Aorta (tissue), 5 donors: ENCODE results near the gene CRISP2. TPM values are rescaled to one million over a fixed set of nuclear protein-coding genes. Genes with fewer than 3 reads are reported as not detected.
"Not testable (repeated sequence)": the region's sequence is repeated elsewhere in the genome, so short reads cannot be mapped to it uniquely, and the experiment has no call there.

Experiments used
- ATAC-seq: fragments of 200-7000 bp; cut with Tn5 transposase; one replicate; pipeline ENCODE4 v1.9.1; 2022; ENCODE audit warnings: moderate library complexity; ENCODE audit not compliant: low FRiP score
- DNase-seq, 2 donors: peaks; one replicate each; pipeline ENCODE4 v3.0.0-alpha.2; 2020
- H3K27ac ChIP-seq, 2 donors: one replicate each; pipeline ENCODE4 v1.5.1; 2013; ENCODE audit warnings: low read length in 2 of 2, mild to moderate bottlenecking in 2 of 2, moderate library complexity in 2 of 2, control low read depth in 1 of 2, inconsistent platforms in 1 of 2, low read depth in 1 of 2
- H3K27me3 ChIP-seq, 2 donors: one replicate each; pipeline ENCODE4 v1.6.1; 2013; ENCODE audit warnings: control low read depth in 1 of 2, low read length in 1 of 2, mild to moderate bottlenecking in 1 of 2, moderate library complexity in 1 of 2; ENCODE audit not compliant: insufficient read depth in 2 of 2, control insufficient read depth in 1 of 2
- H3K36me3 ChIP-seq, 2 donors: one replicate each; pipeline ENCODE4 v1.6.1; 2013; ENCODE audit warnings: control low read depth in 1 of 2, low read length in 1 of 2, mild to moderate bottlenecking in 1 of 2; ENCODE audit not compliant: insufficient read depth in 2 of 2, control insufficient read depth in 1 of 2
- H3K4me1 ChIP-seq, 2 donors: one replicate each; pipeline ENCODE4 v1.6.1; 2013; ENCODE audit warnings: low read length in 2 of 2, control low read depth in 1 of 2, mild to moderate bottlenecking in 1 of 2, moderate library complexity in 1 of 2; ENCODE audit not compliant: insufficient read depth in 2 of 2, control insufficient read depth in 1 of 2
- H3K4me3 ChIP-seq, 2 donors: one replicate each; pipeline ENCODE4 v1.5.1; 2013; ENCODE audit warnings: low read length in 2 of 2, control low read depth in 1 of 2, mild to moderate bottlenecking in 1 of 2
- H3K9me3 ChIP-seq: one replicate; pipeline ENCODE4 v1.6.1; 2013; ENCODE audit warnings: mild to moderate bottlenecking, low read length; ENCODE audit not compliant: control insufficient read depth
- WGBS, 2 donors: extraction: QIAGEN DNeasy Blood & Tissue Kit; methylation state at CpG; one replicate each; pipeline ENCODE4 v1.1.7; 2013; 5-methylcytosine and 5-hydroxymethylcytosine counted together
- intact Hi-C, 2 donors: fragments of 100-400 bp; cut with DNase I; formaldehyde crosslinking; loops; one replicate each; pipeline versions ENCODE4 v1.14.2 to v1.15.0; 2022
- polyA plus RNA-seq, 2 donors: library from polyadenylated mRNA; stranded (reverse); fragments of 200-250 nt; gene quantifications; one replicate each; pipeline ENCODE4 v1.2.3, GENCODE V29; 2013
- total RNA-seq, 2 donors: library from RNA; stranded (reverse); fragmentation: NEBNext Ultra II Directional; extraction: Animal tissue kit (Norgen Biotek cat#: 25700); gene quantifications; one replicate each; pipeline ENCODE4 v1.2.1, GENCODE V29; 2021
- donor health status: healthy with polysubstance abuse.
- donor health status: Bipolar disorder and iron deficiency.
- donor health status: DM: no; HTN: no; CAD: no.
- donor health status: DM: no; HTN: no; CAD: no.
- donor health status: DM: yes; HTN: yes; CAD: no.

Gene CRISP2
- total and polyA plus RNA-seq, 4 donors: not detected

DNA sequence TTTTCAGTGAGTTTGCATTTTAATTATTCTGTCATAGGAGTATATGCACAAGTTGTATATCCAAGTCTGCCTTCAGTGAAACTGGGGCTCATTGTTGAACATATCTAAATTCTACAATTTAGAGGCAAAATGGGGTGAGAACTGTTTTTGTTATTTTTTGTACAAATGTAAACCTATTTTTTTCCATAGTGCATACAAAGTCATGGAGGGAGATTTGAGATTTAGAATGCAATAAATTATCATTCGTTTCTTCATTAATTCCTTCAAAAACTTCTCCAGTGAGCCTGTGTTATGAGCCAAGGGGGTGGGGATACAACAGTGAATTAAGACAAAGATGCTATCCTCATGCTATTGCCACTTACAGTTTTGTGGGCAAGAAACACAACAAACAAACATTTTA lies 46.9 kb downstream of the CRISP2 start:
- H3K4me1 ChIP-seq: no peaks in the 10 kb centered on the region
- H3K9me3 ChIP-seq: no peaks in the 10 kb centered on the region
- no peaks in the 10 kb centered on the region for H3K27me3 ChIP-seq
- no peaks in the 10 kb centered on the region for H3K36me3 ChIP-seq
- no peak overlapping the region for H3K4me3 ChIP-seq
- WGBS, 2 donors: 61 to 64% methylated on average over 1 of the region's 1 CpG
- H3K27ac ChIP-seq: no peak overlapping the region
- intact Hi-C loops: no loop called here
- DNase-seq (no peak), ATAC-seq (no peak)

DNA sequence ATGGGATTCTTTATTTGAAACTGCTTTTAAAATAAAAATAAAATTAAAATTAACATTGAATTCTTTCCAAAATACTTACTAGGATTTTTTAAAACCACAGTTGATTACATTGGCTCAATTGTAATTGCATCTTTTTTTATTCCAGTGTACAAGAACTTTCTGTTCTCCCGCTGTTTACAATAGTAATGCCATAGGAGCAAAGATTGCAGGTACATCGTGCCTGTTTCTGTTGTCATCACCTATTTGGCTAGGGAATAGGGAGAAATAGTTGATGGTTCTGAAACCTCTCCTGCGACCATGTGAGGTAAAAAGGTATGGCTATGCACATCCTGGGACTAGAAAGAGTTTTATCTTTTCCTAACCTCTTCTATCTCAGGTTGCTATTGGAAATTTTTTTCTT lies 48.5 kb downstream of the CRISP2 start:
- H3K36me3 ChIP-seq: no peaks in the 10 kb centered on the region
- H3K27me3 ChIP-seq: no peaks in the 10 kb centered on the region
- 60 to 71% methylated on average over 3 of the region's 3 CpGs for WGBS, 2 donors
- DNase-seq (no peak), ATAC-seq (no peak)
- H3K4me3 ChIP-seq: no peak overlapping the region
- no peak overlapping the region for H3K27ac ChIP-seq
- intact Hi-C loops: no loop called here
- H3K9me3 ChIP-seq: no peaks in the 10 kb centered on the region
- H3K4me1 ChIP-seq: no peaks in the 10 kb centered on the region

DNA sequence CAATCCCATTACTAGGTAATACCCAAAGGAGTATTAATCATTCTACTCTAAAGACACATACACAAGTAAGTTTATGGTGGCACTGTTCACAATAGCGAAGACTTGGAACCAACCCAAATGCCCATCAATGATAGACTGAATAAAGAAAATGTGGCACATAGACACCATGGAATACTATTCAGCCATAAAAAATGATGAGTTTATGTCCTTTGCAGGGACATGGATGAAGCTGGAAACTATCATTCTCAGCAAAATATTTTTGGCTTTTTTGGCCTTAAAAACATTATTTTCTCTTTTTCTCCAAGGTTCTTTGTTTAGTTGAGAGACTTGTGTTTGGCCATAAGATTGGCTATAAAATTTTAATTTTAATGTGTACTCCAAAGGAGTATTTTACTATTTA lies 49.3 kb downstream of the CRISP2 start:
- H3K36me3 ChIP-seq, H3K27me3 ChIP-seq, intact Hi-C loops, H3K9me3 ChIP-seq, H3K4me1 ChIP-seq, H3K4me3 ChIP-seq, ATAC-seq, H3K27ac ChIP-seq, DNase-seq: not testable (repeated sequence)
- WGBS, 2 donors: 76 to 81% methylated on average over 1 of the region's 1 CpG

DNA sequence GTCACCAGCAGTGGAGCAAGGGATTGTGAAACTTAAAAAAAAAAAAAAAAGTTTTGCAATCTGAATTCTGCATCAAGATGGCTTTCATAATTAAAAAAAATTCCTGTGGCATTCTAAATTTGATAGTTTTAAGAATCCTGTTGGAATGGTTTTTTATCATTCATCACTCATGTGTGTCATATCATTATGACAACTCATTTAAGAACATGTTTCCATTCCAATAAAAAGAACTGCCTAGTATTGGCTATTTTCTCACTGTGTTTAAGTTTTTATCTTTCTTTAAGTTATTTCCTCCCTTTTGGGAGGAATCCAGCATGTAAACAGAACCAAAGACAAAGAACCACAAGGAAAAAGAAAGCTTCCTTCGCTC lies 50.5 kb downstream of the CRISP2 start:
- Histone ChIP-seq H3K27ac (no peak overlapping the region), H3K36me3 (no peaks in the 10 kb centered on the region), H3K4me1 (no peaks in the 10 kb centered on the region), H3K9me3 (no peaks in the 10 kb centered on the region), H3K4me3 (no peak overlapping the region), H3K27me3 (no peaks in the 10 kb centered on the region)
- intact Hi-C loops: no loop called here
- no peak for ATAC-seq
- WGBS, 2 donors: 22 to 35% methylated on average over 1 of the region's 1 CpG
- DNase-seq: no peak

DNA sequence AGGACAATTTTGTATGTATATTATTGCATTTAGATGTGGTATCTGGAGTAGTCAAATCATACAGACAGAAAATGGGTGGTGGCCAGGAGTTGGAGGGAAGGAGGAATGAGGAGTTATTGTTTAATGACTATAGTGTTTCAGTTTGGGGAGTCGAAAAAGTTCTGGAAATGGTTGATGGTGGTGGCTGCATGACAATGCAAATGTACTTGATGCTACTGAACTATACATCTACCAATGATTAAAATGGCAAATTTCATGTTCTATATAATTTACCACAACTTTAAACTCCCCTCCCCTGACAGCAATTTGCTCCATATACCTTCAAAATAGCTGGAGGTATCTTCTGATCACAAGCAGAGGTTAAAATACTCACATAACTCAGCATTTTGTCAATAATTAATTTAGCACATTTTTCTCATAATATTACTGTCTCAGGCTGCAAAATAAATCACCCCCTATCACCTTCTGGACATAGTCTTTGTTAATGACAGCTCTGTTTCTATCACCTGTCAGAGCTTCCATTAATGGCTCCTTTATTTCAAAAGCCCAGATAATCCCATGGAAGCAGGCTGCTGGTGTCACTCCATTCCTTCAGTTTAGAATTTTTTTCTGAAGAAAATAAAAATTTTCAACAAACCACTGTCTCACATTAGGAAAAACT lies 51.0 kb downstream of the CRISP2 start:
- ATAC-seq (no peak), DNase-seq (no peak)
- H3K27ac ChIP-seq: no peak overlapping the region
- H3K4me3 ChIP-seq: no peak overlapping the region
- 88 to 92% methylated on average over 1 of the region's 1 CpG for WGBS, 2 donors
- no peaks in the 10 kb centered on the region for H3K36me3 ChIP-seq
- H3K4me1 ChIP-seq: no peaks in the 10 kb centered on the region
- intact Hi-C loops: no loop called here
- no peaks in the 10 kb centered on the region for H3K27me3 ChIP-seq
- H3K9me3 ChIP-seq: no peaks in the 10 kb centered on the region

DNA sequence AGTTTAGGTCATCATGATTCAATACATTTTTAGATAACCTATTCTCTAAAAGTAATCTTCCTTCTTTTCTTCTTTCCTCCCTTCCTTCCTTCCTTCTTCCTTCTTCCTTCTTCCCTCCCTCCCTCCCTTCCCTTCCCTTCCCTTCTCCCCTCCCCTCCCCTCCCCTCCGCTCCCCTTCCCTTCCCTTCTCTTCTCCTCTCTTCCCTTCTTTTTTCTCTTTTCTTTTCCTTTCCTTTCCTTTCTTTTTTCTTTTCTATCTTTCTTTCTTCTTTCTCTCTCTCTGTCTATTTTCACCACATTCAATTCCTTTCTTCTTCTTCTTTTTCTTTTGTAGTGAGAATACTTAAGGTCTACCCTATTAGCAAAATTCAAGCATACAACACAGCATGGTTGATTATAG lies 59.4 kb downstream of the CRISP2 start:
- H3K9me3 ChIP-seq: no peaks in the 10 kb centered on the region
- no peak for ATAC-seq
- no peak for DNase-seq
- H3K36me3 ChIP-seq: no peaks in the 10 kb centered on the region
- no peak overlapping the region for H3K27ac ChIP-seq
- WGBS, 2 donors: 71 to 93% methylated on average over 1 of the region's 1 CpG
- no peaks in the 10 kb centered on the region for H3K27me3 ChIP-seq
- no peak overlapping the region for H3K4me3 ChIP-seq
- no peaks in the 10 kb centered on the region for H3K4me1 ChIP-seq
- intact Hi-C loops: no loop called here

DNA sequence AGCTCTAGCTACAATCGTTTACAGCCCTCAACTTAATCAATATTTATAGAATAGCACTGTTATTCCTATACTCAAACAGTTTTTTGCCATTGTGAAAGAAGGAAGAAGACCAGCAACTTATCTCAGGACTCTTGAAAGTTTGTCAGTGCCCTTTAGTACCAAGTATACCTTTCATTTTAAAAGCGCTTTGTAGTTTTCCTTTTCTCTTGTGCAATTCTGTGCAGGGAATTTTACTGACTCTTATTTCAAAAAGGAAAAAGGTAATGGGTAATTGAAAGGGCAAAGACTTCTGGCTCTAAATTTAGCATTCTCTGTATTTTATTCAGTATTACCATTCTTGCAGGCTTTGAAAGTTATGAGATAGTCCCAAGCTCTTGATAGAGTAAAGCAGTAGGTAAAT lies 59.9 kb downstream of the CRISP2 start:
- H3K4me1 ChIP-seq: no peaks in the 10 kb centered on the region
- 77 to 79% methylated on average over 2 of the region's 2 CpGs for WGBS, 2 donors
- intact Hi-C loops: no loop called here

DNA sequence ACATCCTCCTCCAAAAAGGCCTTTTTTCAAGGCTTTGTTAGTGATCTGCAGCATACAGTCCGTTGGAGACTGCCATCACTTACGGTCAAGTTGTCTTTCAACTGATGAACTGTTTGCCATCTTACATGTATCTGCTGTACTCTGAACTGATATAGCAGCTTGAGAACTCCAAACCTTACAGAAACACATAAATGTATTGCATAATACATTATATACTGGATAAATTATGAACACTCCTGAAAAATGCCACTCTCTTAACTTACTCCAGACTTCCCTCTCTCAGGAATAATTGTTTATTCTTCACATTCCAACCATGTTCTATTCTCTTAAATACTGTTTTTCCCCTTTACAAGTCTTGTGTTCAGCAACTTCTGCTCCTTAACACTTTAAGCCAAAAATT lies 62.1 kb downstream of the CRISP2 start:
- Histone ChIP-seq H3K9me3 (no peaks in the 10 kb centered on the region), H3K27ac (no peak overlapping the region), H3K36me3 (no peaks in the 10 kb centered on the region), H3K4me3 (no peak overlapping the region), H3K27me3 (no peaks in the 10 kb centered on the region), H3K4me1 (no peaks in the 10 kb centered on the region)
- WGBS, 2 donors: 13 to 21% methylated on average over 2 of the region's 2 CpGs
- DNase-seq (no peak), ATAC-seq (no peak)
- intact Hi-C loops: no loop called here

More for the DNA sequence above, 59.9 kb downstream of the CRISP2 start:
- Histone ChIP-seq H3K27me3 (no peaks in the 10 kb centered on the region), H3K27ac (no peak overlapping the region), H3K36me3 (no peaks in the 10 kb centered on the region), H3K9me3 (no peaks in the 10 kb centered on the region), H3K4me3 (no peak overlapping the region)
- no peak for ATAC-seq
- no peak for DNase-seq

DNA sequence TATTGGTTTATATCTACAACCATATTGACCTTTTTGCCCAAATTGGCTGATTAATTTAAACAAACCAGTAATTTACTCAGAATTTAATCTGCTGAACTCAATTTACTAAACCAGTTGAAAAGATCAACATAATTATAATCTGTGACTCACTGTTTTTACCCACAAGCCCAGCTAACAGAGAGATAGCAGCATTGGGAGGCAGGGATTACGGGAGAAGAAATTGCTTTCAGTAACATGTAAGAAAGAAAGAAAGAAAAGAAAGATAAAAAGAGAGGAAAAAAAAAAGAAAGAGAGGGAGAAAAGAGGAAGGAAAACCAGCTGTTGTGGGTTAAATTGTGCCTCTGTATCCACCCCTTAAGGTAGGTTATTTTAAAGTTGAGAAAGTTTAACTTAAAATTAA lies 63.4 kb downstream of the CRISP2 start:
- Histone ChIP-seq H3K4me3 (no peak overlapping the region), H3K4me1 (no peaks in the 10 kb centered on the region), H3K27me3 (no peaks in the 10 kb centered on the region), H3K9me3 (no peaks in the 10 kb centered on the region), H3K36me3 (no peaks in the 10 kb centered on the region), H3K27ac (no peak overlapping the region)
- DNase-seq (no peak), ATAC-seq (no peak)
- WGBS, 2 donors: 50 to 51% methylated on average over 1 of the region's 1 CpG
- intact Hi-C loops: no loop called here
